ENCODE data around the gene FAM163B. TPM values are rescaled to one million over a fixed set of nuclear protein-coding genes. Genes with fewer than 3 reads are reported as not detected.

The FAM163B gene
- total RNA-seq, 1 donor from 2014 or later: not detected

- Histone ChIP-seq H3K4me3 (ENCODE audit: low read length in 3 of 3) (no peak overlapping the region), H3K27me3 (ENCODE audit: control insufficient read depth in 3 of 3, insufficient read depth in 3 of 3, low read length in 3 of 3) (peaks cover 77 to 92% (median 84%) of the 10 kb centered on the region in 3 donors), H3K9ac (ENCODE audit: low read depth in 1 of 3, low read length in 3 of 3) (no peak overlapping the region), H3K4me1 (ENCODE audit: control insufficient read depth in 3 of 3, insufficient read depth in 3 of 3, low read length in 3 of 3) (no peaks in the 10 kb centered on the region), H3K9me3 (ENCODE audit: control insufficient read depth in 3 of 3, low read length in 3 of 3) (no peaks in the 10 kb centered on the region), H3K27ac (ENCODE audit: low read depth, low read length) (no peak overlapping the region), H3K36me3 (ENCODE audit: control insufficient read depth in 3 of 3, insufficient read depth in 3 of 3, low read length in 3 of 3) (no peaks in the 10 kb centered on the region)
These were observed 2.9 kb upstream of the FAM163B start for GRCh38 chr9:133612051-133612450.

- Histone ChIP-seq H3K27ac (ENCODE audit: low read depth, low read length) (no peak overlapping the region), H3K4me3 (ENCODE audit: low read length in 3 of 3) (no peak overlapping the region), H3K9ac (ENCODE audit: low read depth in 1 of 3, low read length in 3 of 3) (no peak overlapping the region), H3K9me3 (ENCODE audit: control insufficient read depth in 3 of 3, low read length in 3 of 3) (no peaks in the 10 kb centered on the region), H3K4me1 (ENCODE audit: control insufficient read depth in 3 of 3, insufficient read depth in 3 of 3, low read length in 3 of 3) (no peaks in the 10 kb centered on the region), H3K27me3 (ENCODE audit: control insufficient read depth in 3 of 3, insufficient read depth in 3 of 3, low read length in 3 of 3) (peaks cover 79 to 93% (median 83%) of the 10 kb centered on the region in 3 donors), H3K36me3 (ENCODE audit: control insufficient read depth in 3 of 3, insufficient read depth in 3 of 3, low read length in 3 of 3) (no peaks in the 10 kb centered on the region)
These were observed 1.7 kb upstream of the FAM163B start for GRCh38 chr9:133610845-133611244.

GRCh38 chr9:133608889-133609288, 300 bp downstream of the FAM163B start:
- Histone ChIP-seq H3K27ac (ENCODE audit: low read depth, low read length) (no peak overlapping the region), H3K4me3 (ENCODE audit: low read length in 3 of 3) (no peak overlapping the region), H3K36me3 (ENCODE audit: control insufficient read depth in 3 of 3, insufficient read depth in 3 of 3, low read length in 3 of 3) (no peaks in the 10 kb centered on the region), H3K9me3 (ENCODE audit: control insufficient read depth in 3 of 3, low read length in 3 of 3) (no peaks in the 10 kb centered on the region), H3K27me3 (ENCODE audit: control insufficient read depth in 3 of 3, insufficient read depth in 3 of 3, low read length in 3 of 3) (peaks cover 73 to 91% (median 79%) of the 10 kb centered on the region in 3 donors), H3K9ac (ENCODE audit: low read depth in 1 of 3, low read length in 3 of 3) (no peak overlapping the region), H3K4me1 (ENCODE audit: control insufficient read depth in 3 of 3, insufficient read depth in 3 of 3, low read length in 3 of 3) (no peaks in the 10 kb centered on the region)

DNA sequence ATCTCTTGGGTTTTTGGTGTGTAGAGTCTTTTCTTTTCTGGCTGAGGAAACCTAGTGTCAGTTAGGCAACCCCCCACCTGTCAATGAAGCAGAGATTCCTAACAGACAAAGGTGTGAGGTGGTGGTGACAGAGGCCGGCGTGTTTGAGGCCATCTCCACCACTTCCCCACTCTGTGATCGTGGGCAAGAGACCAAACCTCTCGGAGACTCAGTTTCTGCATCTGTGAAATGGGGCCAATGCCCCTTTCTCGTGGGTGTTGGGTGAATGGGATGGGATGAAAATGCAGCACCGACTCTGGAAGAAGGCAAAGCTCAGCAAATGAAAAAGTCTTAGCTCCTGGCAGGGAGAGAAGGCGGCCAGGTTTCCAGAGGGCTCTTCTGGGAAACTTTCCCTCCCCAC, 807 bp downstream of the FAM163B start:
- no peak overlapping the region for H3K9ac ChIP-seq (ENCODE audit: low read depth in 1 of 3, low read length in 3 of 3)
- no peak overlapping the region for H3K4me3 ChIP-seq (ENCODE audit: low read length in 3 of 3)
- H3K27me3 ChIP-seq (ENCODE audit: control insufficient read depth in 3 of 3, insufficient read depth in 3 of 3, low read length in 3 of 3): peaks cover 73 to 88% (median 77%) of the 10 kb centered on the region in 3 donors
- no peak overlapping the region for H3K27ac ChIP-seq (ENCODE audit: low read depth, low read length)
- no peaks in the 10 kb centered on the region for H3K4me1 ChIP-seq (ENCODE audit: control insufficient read depth in 3 of 3, insufficient read depth in 3 of 3, low read length in 3 of 3)
- no peaks in the 10 kb centered on the region for H3K9me3 ChIP-seq (ENCODE audit: control insufficient read depth in 3 of 3, low read length in 3 of 3)
- no peaks in the 10 kb centered on the region for H3K36me3 ChIP-seq (ENCODE audit: control insufficient read depth in 3 of 3, insufficient read depth in 3 of 3, low read length in 3 of 3)

- Histone ChIP-seq H3K9ac (ENCODE audit: low read depth in 1 of 3, low read length in 3 of 3) (no peak overlapping the region), H3K4me3 (ENCODE audit: low read length in 3 of 3) (no peak overlapping the region), H3K27me3 (ENCODE audit: control insufficient read depth in 3 of 3, insufficient read depth in 3 of 3, low read length in 3 of 3) (peaks cover 73 to 91% (median 79%) of the 10 kb centered on the region in 3 donors), H3K27ac (ENCODE audit: low read depth, low read length) (no peak overlapping the region), H3K4me1 (ENCODE audit: control insufficient read depth in 3 of 3, insufficient read depth in 3 of 3, low read length in 3 of 3) (no peaks in the 10 kb centered on the region), H3K36me3 (ENCODE audit: control insufficient read depth in 3 of 3, insufficient read depth in 3 of 3, low read length in 3 of 3) (no peaks in the 10 kb centered on the region), H3K9me3 (ENCODE audit: control insufficient read depth in 3 of 3, low read length in 3 of 3) (no peaks in the 10 kb centered on the region)
These were observed 1.2 kb downstream of the FAM163B start for GRCh38 chr9:133607976-133608375.

- no peak overlapping the region for H3K27ac ChIP-seq (ENCODE audit: low read depth, low read length)
- no peaks in the 10 kb centered on the region for H3K36me3 ChIP-seq (ENCODE audit: control insufficient read depth in 3 of 3, insufficient read depth in 3 of 3, low read length in 3 of 3)
- peaks cover 70 to 89% (median 74%) of the 10 kb centered on the region in 3 donors for H3K27me3 ChIP-seq (ENCODE audit: control insufficient read depth in 3 of 3, insufficient read depth in 3 of 3, low read length in 3 of 3)
- H3K4me1 ChIP-seq (ENCODE audit: control insufficient read depth in 3 of 3, insufficient read depth in 3 of 3, low read length in 3 of 3): no peaks in the 10 kb centered on the region
- no peak overlapping the region for H3K9ac ChIP-seq (ENCODE audit: low read depth in 1 of 3, low read length in 3 of 3)
- H3K4me3 ChIP-seq (ENCODE audit: low read length in 3 of 3): no peak overlapping the region
- H3K9me3 ChIP-seq (ENCODE audit: control insufficient read depth in 3 of 3, low read length in 3 of 3): no peaks in the 10 kb centered on the region
These were observed 1.8 kb downstream of the FAM163B start for GRCh38 chr9:133607381-133607780.

GRCh38 chr9:133606708-133607025, 2.5 kb downstream of the FAM163B start:
- H3K4me3 ChIP-seq (ENCODE audit: low read length in 3 of 3): no peak overlapping the region
- no peaks in the 10 kb centered on the region for H3K36me3 ChIP-seq (ENCODE audit: control insufficient read depth in 3 of 3, insufficient read depth in 3 of 3, low read length in 3 of 3)
- no peak overlapping the region for H3K27ac ChIP-seq (ENCODE audit: low read depth, low read length)
- H3K9me3 ChIP-seq (ENCODE audit: control insufficient read depth in 3 of 3, low read length in 3 of 3): no peaks in the 10 kb centered on the region
- no peak overlapping the region for H3K9ac ChIP-seq (ENCODE audit: low read depth in 1 of 3, low read length in 3 of 3)
- peaks cover 74 to 89% (median 77%) of the 10 kb centered on the region in 3 donors for H3K27me3 ChIP-seq (ENCODE audit: control insufficient read depth in 3 of 3, insufficient read depth in 3 of 3, low read length in 3 of 3)
- no peaks in the 10 kb centered on the region for H3K4me1 ChIP-seq (ENCODE audit: control insufficient read depth in 3 of 3, insufficient read depth in 3 of 3, low read length in 3 of 3)

- Histone ChIP-seq H3K4me3 (ENCODE audit: low read length in 3 of 3) (no peak overlapping the region), H3K27ac (ENCODE audit: low read depth, low read length) (no peak overlapping the region), H3K27me3 (ENCODE audit: control insufficient read depth in 3 of 3, insufficient read depth in 3 of 3, low read length in 3 of 3) (peaks cover 74 to 89% (median 76%) of the 10 kb centered on the region in 3 donors), H3K4me1 (ENCODE audit: control insufficient read depth in 3 of 3, insufficient read depth in 3 of 3, low read length in 3 of 3) (no peaks in the 10 kb centered on the region), H3K9ac (ENCODE audit: low read depth in 1 of 3, low read length in 3 of 3) (no peak overlapping the region), H3K9me3 (ENCODE audit: control insufficient read depth in 3 of 3, low read length in 3 of 3) (no peaks in the 10 kb centered on the region), H3K36me3 (ENCODE audit: control insufficient read depth in 3 of 3, insufficient read depth in 3 of 3, low read length in 3 of 3) (no peaks in the 10 kb centered on the region)
These were observed 3.1 kb downstream of the FAM163B start for GRCh38 chr9:133605856-133606707.

DNA sequence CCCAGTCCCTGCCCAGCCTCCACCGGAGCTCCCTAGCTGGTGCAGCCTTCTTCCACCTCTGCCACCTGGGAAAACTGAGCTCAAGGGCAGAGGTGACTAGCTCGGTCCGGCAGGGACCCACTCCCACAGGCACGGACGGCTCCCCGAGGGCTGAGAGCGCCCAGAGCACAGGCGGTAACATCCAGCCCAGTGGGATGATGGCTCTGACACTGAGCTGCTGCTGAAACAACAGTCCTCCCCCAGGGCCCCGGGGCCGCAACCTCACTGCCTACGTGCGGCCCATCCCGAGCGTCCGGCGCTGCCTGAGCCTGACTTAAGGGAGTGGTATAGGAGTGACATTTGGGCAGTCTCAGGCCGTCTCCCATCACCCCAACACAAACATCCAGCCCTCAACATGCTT, 3.7 kb downstream of the FAM163B start:
- Histone ChIP-seq H3K9me3 (ENCODE audit: control insufficient read depth in 3 of 3, low read length in 3 of 3) (no peaks in the 10 kb centered on the region), H3K36me3 (ENCODE audit: control insufficient read depth in 3 of 3, insufficient read depth in 3 of 3, low read length in 3 of 3) (no peaks in the 10 kb centered on the region), H3K27ac (ENCODE audit: low read depth, low read length) (no peak overlapping the region), H3K4me3 (ENCODE audit: low read length in 3 of 3) (no peak overlapping the region), H3K4me1 (ENCODE audit: control insufficient read depth in 3 of 3, insufficient read depth in 3 of 3, low read length in 3 of 3) (no peaks in the 10 kb centered on the region), H3K27me3 (ENCODE audit: control insufficient read depth in 3 of 3, insufficient read depth in 3 of 3, low read length in 3 of 3) (peaks cover 67 to 83% (median 76%) of the 10 kb centered on the region in 3 donors), H3K9ac (ENCODE audit: low read depth in 1 of 3, low read length in 3 of 3) (no peak overlapping the region)

DNA sequence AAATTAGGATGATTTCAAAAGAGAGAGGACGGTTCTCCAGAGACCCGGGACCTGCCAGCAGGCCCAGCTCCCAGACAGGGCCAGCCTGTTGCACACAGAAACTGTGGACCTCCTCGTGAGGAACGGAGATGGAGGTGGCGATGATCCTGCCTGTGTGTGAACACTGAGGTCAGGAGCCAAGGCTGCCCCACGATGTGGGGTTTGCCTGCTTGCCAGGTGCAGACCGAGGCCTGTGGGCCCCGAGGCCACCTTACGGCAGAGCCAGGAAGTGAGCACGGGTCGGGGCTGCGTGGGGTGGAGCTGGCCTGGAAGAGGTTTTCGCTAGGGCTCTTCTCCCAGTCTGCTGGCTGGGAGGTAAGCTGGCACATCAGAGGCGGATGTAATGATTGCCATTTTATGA, 4.3 kb downstream of the FAM163B start:
- Histone ChIP-seq H3K9ac (ENCODE audit: low read depth in 1 of 3, low read length in 3 of 3) (no peak overlapping the region), H3K27ac (ENCODE audit: low read depth, low read length) (no peak overlapping the region), H3K36me3 (ENCODE audit: control insufficient read depth in 3 of 3, insufficient read depth in 3 of 3, low read length in 3 of 3) (no peaks in the 10 kb centered on the region), H3K27me3 (ENCODE audit: control insufficient read depth in 3 of 3, insufficient read depth in 3 of 3, low read length in 3 of 3) (peaks cover 62 to 78% (median 73%) of the 10 kb centered on the region in 3 donors), H3K9me3 (ENCODE audit: control insufficient read depth in 3 of 3, low read length in 3 of 3) (no peaks in the 10 kb centered on the region), H3K4me3 (ENCODE audit: low read length in 3 of 3) (no peak overlapping the region), H3K4me1 (ENCODE audit: control insufficient read depth in 3 of 3, insufficient read depth in 3 of 3, low read length in 3 of 3) (no peaks in the 10 kb centered on the region)
